ENCODE data around the gene PLET1.

DNA sequence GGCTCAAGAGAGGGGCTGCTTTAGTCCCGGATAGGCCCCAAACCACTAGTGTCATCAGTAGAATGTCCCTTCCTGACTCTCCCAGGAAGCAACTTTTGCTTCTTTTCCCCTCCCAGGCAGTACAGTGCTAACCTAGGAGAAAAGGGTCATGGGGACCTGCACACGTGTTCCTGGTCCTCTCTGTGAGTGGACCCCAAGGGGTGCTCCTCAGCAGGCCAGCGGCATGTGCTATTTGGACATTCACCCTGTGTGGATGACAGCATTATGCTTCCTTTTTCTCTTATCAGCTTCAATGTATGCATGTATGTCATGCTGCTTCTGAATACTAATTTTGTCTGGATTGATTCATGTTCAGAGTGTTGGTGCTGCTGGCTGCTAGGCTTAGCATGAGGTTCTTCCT, 18.1 kb upstream of the PLET1 start:
- no peak for TF ChIP-seq CTCF (IDR thresholded peaks at IDR 0.05; ENCODE audit: borderline replicate concordance, extremely low read depth, low read length, poor library complexity, severe bottlenecking)
- no peak for TF ChIP-seq EZH2 (IDR thresholded peaks at IDR 0.05; ENCODE audit: borderline replicate concordance, low read depth, low read length, severe bottlenecking)

Measured in DND-41 (cell line).